Suprapubic skin (tissue), 4 donors: ENCODE measurements around the gene KCNG2. TPM values are rescaled to one million over a fixed set of nuclear protein-coding genes. Genes with fewer than 3 reads are reported as not detected.

Experiments used
- DNase-seq, 2 donors: peaks; one replicate each; pipeline ENCODE4 v3.0.0-alpha.2; 2019; ENCODE audit warnings: low spot score in 2 of 2
- H3K27ac ChIP-seq: fragments of 200-600 bp; sonication (generic); one replicate; pipeline ENCODE4 v1.5.1; 2019
- H3K27me3 ChIP-seq: fragments of 200-600 bp; sonication (generic); one replicate; pipeline ENCODE4 v1.5.1; 2019
- H3K36me3 ChIP-seq: fragments of 200-600 bp; sonication (generic); one replicate; pipeline ENCODE4 v1.5.1; 2019
- H3K4me1 ChIP-seq: fragments of 200-600 bp; sonication (generic); one replicate; pipeline ENCODE4 v1.5.1; 2019
- H3K4me3 ChIP-seq: fragments of 200-600 bp; sonication (generic); one replicate; pipeline ENCODE4 v1.5.1; 2019; ENCODE audit warnings: mild to moderate bottlenecking
- H3K9me3 ChIP-seq: fragments of 200-600 bp; sonication (generic); one replicate; pipeline ENCODE4 v1.5.1; 2019
- CTCF ChIP-seq, 2 donors: fragments of 200-600 bp in 1 of 2; fragments of 450-650 bp in 1 of 2; sonication (generic) in 1 of 2; IDR thresholded peaks; one replicate each; pipeline ENCODE4 v1.5.1; 2016 to 2019; ENCODE audit warnings: antibody characterized with exemption in 2 of 2, mild to moderate bottlenecking in 1 of 2, moderate library complexity in 1 of 2
- EP300 ChIP-seq: sonication (generic); formaldehyde crosslinking; IDR thresholded peaks from one replicate; pipeline ENCODE4 v1.6.1; 2017; ENCODE audit warnings: antibody characterized with exemption
- POLR2A ChIP-seq, 2 donors: fragments of 450-650 bp; IDR thresholded peaks; one replicate each; pipeline ENCODE4 v1.6.1; 2017; ENCODE audit warnings: antibody characterized with exemption in 2 of 2, mild to moderate bottlenecking in 2 of 2, moderate library complexity in 2 of 2
- POLR2AphosphoS5 ChIP-seq, 3 donors: sonication (generic); formaldehyde crosslinking; IDR thresholded peaks; one replicate each; pipeline ENCODE4 v1.6.1; 2017; ENCODE audit warnings: antibody characterized with exemption in 3 of 3
- WGBS: methylation state at CpG from one replicate; pipeline ENCODE4 v1.1.5; 2018; 5-methylcytosine and 5-hydroxymethylcytosine counted together
- total RNA-seq, 4 donors: library from RNA; depleted of rRNA; stranded (reverse); fragments of >200 nt; gene quantifications; one replicate each; pipeline ENCODE4 v1.1.0, GENCODE V29; 2016

Gene KCNG2
- not detected for total RNA-seq

- Histone ChIP-seq H3K36me3 (no peaks in the 10 kb centered on the region), H3K9me3 (no peaks in the 10 kb centered on the region), H3K27ac (no peak within 1 kb of the TSS), H3K4me3 (peak within 1 kb of the TSS; percentile 50), H3K4me1 (peaks cover 19% of the 10 kb centered on the region), H3K27me3 (peaks cover 50% of the 10 kb centered on the region)
- TF ChIP-seq EP300 (no peak), POLR2A (IDR thresholded peaks at IDR 0.05) (no peak), CTCF (IDR thresholded peaks at IDR 0.05) (no peak), POLR2AphosphoS5 (IDR thresholded peaks at IDR 0.05) (no peak)
- DNase-seq: no peak
- WGBS: 49% methylated on average over 6 of the region's 92 CpGs
Observed at GRCh38 chr18:79797518-79798345, at the start of gene KCNG2. KCNG2 (plus strand) TSS chr18:79797938; CDS start chr18:79863668, 65,730 bp downstream.

GRCh38 chr18:79748321-79749180, 49.2 kb upstream of the KCNG2 start:
- peaks cover 43% of the 10 kb centered on the region for H3K36me3 ChIP-seq
- no peak overlapping the region for H3K4me3 ChIP-seq
- no peaks in the 10 kb centered on the region for H3K27me3 ChIP-seq
- no peak overlapping the region for H3K27ac ChIP-seq
- no peaks in the 10 kb centered on the region for H3K9me3 ChIP-seq
- peaks cover 7% of the 10 kb centered on the region for H3K4me1 ChIP-seq
- 88% methylated on average over 24 of the region's 36 CpGs for WGBS
- peak in 1 of 2 donors; percentile 65 for DNase-seq
- TF ChIP-seq CTCF (IDR thresholded peaks at IDR 0.05) (no peak), POLR2AphosphoS5 (IDR thresholded peaks at IDR 0.05) (no peak)

- H3K27me3 ChIP-seq: no peaks in the 10 kb centered on the region
- H3K27ac ChIP-seq: no peak overlapping the region
- no peak overlapping the region for H3K4me3 ChIP-seq
- peak; percentile 32 to 56 for DNase-seq
- peaks cover 7% of the 10 kb centered on the region for H3K4me1 ChIP-seq
- TF ChIP-seq POLR2AphosphoS5 (IDR thresholded peaks at IDR 0.05) (no peak), EP300 (no peak), CTCF (IDR thresholded peaks at IDR 0.05) (no peak), POLR2A (IDR thresholded peaks at IDR 0.05) (no peak)
- no peaks in the 10 kb centered on the region for H3K9me3 ChIP-seq
- H3K36me3 ChIP-seq: peaks cover 46% of the 10 kb centered on the region
- WGBS: 75% methylated on average over 49 of the region's 49 CpGs
Observed at GRCh38 chr18:79749251-79750191, 48.2 kb upstream of the KCNG2 start.

- Histone ChIP-seq H3K36me3 (peaks cover 55% of the 10 kb centered on the region), H3K27me3 (no peaks in the 10 kb centered on the region), H3K4me1 (peaks cover 7% of the 10 kb centered on the region), H3K9me3 (no peaks in the 10 kb centered on the region), H3K27ac (peak overlapping the region; percentile 24), H3K4me3 (no peak overlapping the region)
- WGBS: 54% methylated on average over 13 of the region's 13 CpGs
- peak; percentile 49 to 76 for DNase-seq
- no peak for TF ChIP-seq EP300
- TF ChIP-seq POLR2A (IDR thresholded peaks at IDR 0.05): no peak
Observed at GRCh38 chr18:79750980-79751571, 46.7 kb upstream of the KCNG2 start.
